GM23338 (cell line): ENCODE data around the gene DFFA. TPM values are rescaled to one million over a fixed set of nuclear protein-coding genes. Genes with fewer than 3 reads are reported as not detected.

ENCODE experiments used
- ATAC-seq: fragments of 200-7000 bp; cut with Tn5 transposase; 3 replicates; pipeline ENCODE4 v1.9.1; 2020
- DNase-seq: peaks from one replicate; pipeline ENCODE4 v3.0.0-alpha.2; 2015; ENCODE audit warnings: low spot score
- H2AFZ ChIP-seq: fragments of 200-600 bp; sonication (generic); 2 replicates; pipeline ENCODE4 v1.8.0; 2016; ENCODE audit warnings: antibody characterized with exemption, mild to moderate bottlenecking, moderate library complexity
- H3F3A ChIP-seq: fragments of 200-600 bp; sonication (generic); replicated peaks from 2 replicates; pipeline ENCODE4 v1.8.0; 2017; ENCODE audit warnings: antibody characterized with exemption, mixed run types, low read depth
- H3K27ac ChIP-seq: fragments of 200-600 bp; sonication (generic); 2 replicates; pipeline ENCODE4 v1.6.1; 2016; ENCODE audit warnings: low read depth
- H3K27me3 ChIP-seq: fragments of 200-600 bp; sonication (generic); 2 replicates; pipeline ENCODE4 v1.8.0; 2016; ENCODE audit warnings: mild to moderate bottlenecking, mixed run types, moderate library complexity; ENCODE audit not compliant: insufficient read depth
- H3K36me3 ChIP-seq: fragments of 200-600 bp; sonication (generic); 2 replicates; pipeline ENCODE4 v1.8.0; 2016; ENCODE audit warnings: mild to moderate bottlenecking; ENCODE audit not compliant: insufficient read depth
- H3K4me1 ChIP-seq: fragments of 200-600 bp; sonication (generic); 2 replicates; pipeline ENCODE4 v1.8.0; 2016; ENCODE audit warnings: mild to moderate bottlenecking, moderate library complexity; ENCODE audit not compliant: insufficient read depth
- H3K4me2 ChIP-seq: fragments of 200-600 bp; sonication (generic); 2 replicates; pipeline ENCODE4 v1.7.1; 2017; ENCODE audit warnings: mixed run types
- H3K4me3 ChIP-seq: fragments of 200-600 bp; sonication (generic); 2 replicates; pipeline ENCODE4 v1.6.1; 2016; ENCODE audit warnings: mixed run types
- H3K79me2 ChIP-seq: fragments of 200-600 bp; sonication (generic); replicated peaks from 2 replicates; pipeline ENCODE4 v1.8.0; 2017; ENCODE audit warnings: mild to moderate bottlenecking; ENCODE audit not compliant: insufficient read depth
- H3K9me2 ChIP-seq: fragments of 200-600 bp; sonication (generic); 2 replicates; pipeline ENCODE4 v1.8.0; 2017; ENCODE audit not compliant: insufficient read depth
- H4K20me1 ChIP-seq: fragments of 200-600 bp; sonication (generic); replicated peaks from 2 replicates; pipeline ENCODE4 v1.8.0; 2017; ENCODE audit warnings: mild to moderate bottlenecking; ENCODE audit not compliant: insufficient read depth
- H3K27ac Mint-ChIP-seq: 2 replicates; pipeline ENCODE4 v1.8.0; 2020; ENCODE audit warnings: inconsistent platforms, mild to moderate bottlenecking, moderate library complexity, mixed read lengths
- H3K27me3 Mint-ChIP-seq: 3 replicates; pipeline ENCODE4 v1.8.0; 2022; ENCODE audit warnings: low read depth, mild to moderate bottlenecking, moderate library complexity, mixed read lengths, inconsistent platforms; ENCODE audit not compliant: insufficient read depth, poor library complexity
- H3K36me3 Mint-ChIP-seq: 3 replicates; pipeline ENCODE4 v1.8.0; 2021; ENCODE audit warnings: low read depth, mild to moderate bottlenecking, inconsistent platforms, moderate library complexity, mixed read lengths
- H3K4me1 Mint-ChIP-seq: 3 replicates; pipeline ENCODE4 v1.8.0; 2020; ENCODE audit warnings: mild to moderate bottlenecking, inconsistent platforms, mixed read lengths
- H3K4me3 Mint-ChIP-seq: 3 replicates; pipeline ENCODE4 v1.8.0; 2021; ENCODE audit warnings: moderate library complexity, mild to moderate bottlenecking, inconsistent platforms, mixed read lengths
- H3K9me3 Mint-ChIP-seq: 3 replicates; pipeline ENCODE4 v1.8.0; 2020; ENCODE audit warnings: moderate library complexity, mild to moderate bottlenecking, inconsistent platforms, mixed read lengths
- CREB1 ChIP-seq: fragments of 250-450 bp; sonication (Bioruptor Pico); IDR thresholded peaks from 2 replicates; pipeline ENCODE4 v1.5.0; 2020; ENCODE audit warnings: low read depth, mild to moderate bottlenecking, moderate library complexity
- EZH2 ChIP-seq: fragments of 200-600 bp; sonication (generic); IDR thresholded peaks from one replicate; pipeline ENCODE4 v1.8.0; 2017; ENCODE audit warnings: antibody characterized with exemption, mild to moderate bottlenecking, low read depth; ENCODE audit not compliant: unreplicated experiment
- EZH2phosphoT487 ChIP-seq: fragments of 200-600 bp; sonication (generic); IDR thresholded peaks from one replicate; pipeline ENCODE4 v1.8.1; 2018; ENCODE audit warnings: antibody characterized with exemption; ENCODE audit not compliant: unreplicated experiment
- JUNB ChIP-seq: IDR thresholded peaks from one replicate; pipeline ENCODE4 v1.6.1; 2016; ENCODE audit warnings: antibody characterized with exemption; ENCODE audit not compliant: unreplicated experiment
- NANOG ChIP-seq: IDR thresholded peaks from 2 replicates; pipeline ENCODE4 v1.6.1; 2016; ENCODE audit warnings: antibody characterized with exemption, borderline replicate concordance
- POLR2AphosphoS5 ChIP-seq: IDR thresholded peaks from 2 replicates; pipeline ENCODE4 v1.6.1; 2016; ENCODE audit warnings: antibody characterized with exemption, low read depth
- STAT1 ChIP-seq: IDR thresholded peaks from one replicate; pipeline ENCODE4 v1.6.1; 2016; ENCODE audit warnings: antibody characterized with exemption; ENCODE audit not compliant: unreplicated experiment
- ZNF114 ChIP-seq: fragments of 250-450 bp; sonication (Bioruptor Pico); IDR thresholded peaks from 2 replicates; pipeline ENCODE4 v1.5.0; 2020; ENCODE audit warnings: mild to moderate bottlenecking, moderate library complexity
- ZNF331 ChIP-seq: fragments of 250-450 bp; sonication (Bioruptor Pico); IDR thresholded peaks from 2 replicates; pipeline ENCODE4 v1.5.0; 2020; ENCODE audit warnings: low read depth, mild to moderate bottlenecking, moderate library complexity
- ZNF462 ChIP-seq: fragments of 250-450 bp; sonication (Bioruptor Pico); IDR thresholded peaks from 2 replicates; pipeline ENCODE4 v1.5.0; 2020; ENCODE audit warnings: mild to moderate bottlenecking, moderate library complexity
- polyA plus RNA-seq: library from polyadenylated mRNA; unstranded; fragments of >200 nt; fragmentation: Nextera tagmentation; extraction: Ambion mirVana; gene quantifications from 2 replicates; pipeline ENCODE4 v1.2.1, GENCODE V29; 2016
- total RNA-seq: library from RNA; depleted of rRNA; stranded (reverse); fragments of >200 nt; shearing (Covaris generic); gene quantifications from 2 replicates; pipeline ENCODE4 v1.2.3, GENCODE V29; 2014
- TF ChIP-seq, protein P1 (sequence below): IDR thresholded peaks from one replicate; pipeline ENCODE4 v1.6.1; 2018; ENCODE audit warnings: antibody characterized with exemption; ENCODE audit not compliant: unreplicated experiment
- TF ChIP-seq, protein P2 (sequence below): IDR thresholded peaks from 2 replicates; pipeline ENCODE4 v1.6.1; 2016; ENCODE audit warnings: antibody characterized with exemption
- TF ChIP-seq, protein P3 (sequence below), 2 experiments: fragments of 200-600 bp in 1 of 2; sonication (generic) in 1 of 2; conservative IDR thresholded peaks; 2 replicates each; pipeline versions ENCODE4 v1.5.1 to v1.6.1; 2016 to 2017; ENCODE audit warnings: antibody characterized with exemption in 2 of 2, low read depth in 2 of 2, mild to moderate bottlenecking in 2 of 2, moderate library complexity in 1 of 2

The DFFA gene
- total and polyA plus RNA-seq, 2 experiments from 2014 or later, result 65.2 to 82.0 TPM

- no peaks in the 10 kb centered on the region for H3K4me1 ChIP-seq
- Mint-ChIP-seq H3K27ac (no peak overlapping the region), H3K4me1 (peaks cover 11% of the 10 kb centered on the region; the same call in 2 of the 3 replicates), H3K36me3 (no peaks in the 10 kb centered on the region), H3K27me3 (peaks cover 12% of the 10 kb centered on the region), H3K9me3 (no peaks in the 10 kb centered on the region), H3K4me3 (no peak overlapping the region; the same call in 2 of the 3 replicates)
- H4K20me1 ChIP-seq, result no peaks in the 10 kb centered on the region; the same call in 1 of the 2 replicates
- H3K4me3 ChIP-seq, result no peak overlapping the region
- ATAC-seq (no peak), DNase-seq (no peak)
- H3K9me2 ChIP-seq, result no peaks in the 10 kb centered on the region
- no peak overlapping the region for H3K4me2 ChIP-seq
- H2AFZ ChIP-seq, result no peak overlapping the region
- H3K27me3 ChIP-seq, result no peaks in the 10 kb centered on the region
- H3K36me3 ChIP-seq, result no peaks in the 10 kb centered on the region
- TF ChIP-seq EZH2 (no peak), NANOG (no peak), EZH2phosphoT487 (no peak), ZNF331 (no peak), ZNF114 (CRISPR knock-in tag) (no peak), POLR2AphosphoS5 (no peak), CREB1 (CRISPR knock-in tag) (no peak), ZNF462 (CRISPR knock-in tag) (no peak), STAT1 (no peak), JUNB (no peak)
- TF ChIP-seq, protein P1, sequence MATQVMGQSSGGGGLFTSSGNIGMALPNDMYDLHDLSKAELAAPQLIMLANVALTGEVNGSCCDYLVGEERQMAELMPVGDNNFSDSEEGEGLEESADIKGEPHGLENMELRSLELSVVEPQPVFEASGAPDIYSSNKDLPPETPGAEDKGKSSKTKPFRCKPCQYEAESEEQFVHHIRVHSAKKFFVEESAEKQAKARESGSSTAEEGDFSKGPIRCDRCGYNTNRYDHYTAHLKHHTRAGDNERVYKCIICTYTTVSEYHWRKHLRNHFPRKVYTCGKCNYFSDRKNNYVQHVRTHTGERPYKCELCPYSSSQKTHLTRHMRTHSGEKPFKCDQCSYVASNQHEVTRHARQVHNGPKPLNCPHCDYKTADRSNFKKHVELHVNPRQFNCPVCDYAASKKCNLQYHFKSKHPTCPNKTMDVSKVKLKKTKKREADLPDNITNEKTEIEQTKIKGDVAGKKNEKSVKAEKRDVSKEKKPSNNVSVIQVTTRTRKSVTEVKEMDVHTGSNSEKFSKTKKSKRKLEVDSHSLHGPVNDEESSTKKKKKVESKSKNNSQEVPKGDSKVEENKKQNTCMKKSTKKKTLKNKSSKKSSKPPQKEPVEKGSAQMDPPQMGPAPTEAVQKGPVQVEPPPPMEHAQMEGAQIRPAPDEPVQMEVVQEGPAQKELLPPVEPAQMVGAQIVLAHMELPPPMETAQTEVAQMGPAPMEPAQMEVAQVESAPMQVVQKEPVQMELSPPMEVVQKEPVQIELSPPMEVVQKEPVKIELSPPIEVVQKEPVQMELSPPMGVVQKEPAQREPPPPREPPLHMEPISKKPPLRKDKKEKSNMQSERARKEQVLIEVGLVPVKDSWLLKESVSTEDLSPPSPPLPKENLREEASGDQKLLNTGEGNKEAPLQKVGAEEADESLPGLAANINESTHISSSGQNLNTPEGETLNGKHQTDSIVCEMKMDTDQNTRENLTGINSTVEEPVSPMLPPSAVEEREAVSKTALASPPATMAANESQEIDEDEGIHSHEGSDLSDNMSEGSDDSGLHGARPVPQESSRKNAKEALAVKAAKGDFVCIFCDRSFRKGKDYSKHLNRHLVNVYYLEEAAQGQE, result no peak
- TF ChIP-seq, protein P2, sequence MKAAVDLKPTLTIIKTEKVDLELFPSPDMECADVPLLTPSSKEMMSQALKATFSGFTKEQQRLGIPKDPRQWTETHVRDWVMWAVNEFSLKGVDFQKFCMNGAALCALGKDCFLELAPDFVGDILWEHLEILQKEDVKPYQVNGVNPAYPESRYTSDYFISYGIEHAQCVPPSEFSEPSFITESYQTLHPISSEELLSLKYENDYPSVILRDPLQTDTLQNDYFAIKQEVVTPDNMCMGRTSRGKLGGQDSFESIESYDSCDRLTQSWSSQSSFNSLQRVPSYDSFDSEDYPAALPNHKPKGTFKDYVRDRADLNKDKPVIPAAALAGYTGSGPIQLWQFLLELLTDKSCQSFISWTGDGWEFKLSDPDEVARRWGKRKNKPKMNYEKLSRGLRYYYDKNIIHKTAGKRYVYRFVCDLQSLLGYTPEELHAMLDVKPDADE, result no peak
- TF ChIP-seq, protein P3, sequence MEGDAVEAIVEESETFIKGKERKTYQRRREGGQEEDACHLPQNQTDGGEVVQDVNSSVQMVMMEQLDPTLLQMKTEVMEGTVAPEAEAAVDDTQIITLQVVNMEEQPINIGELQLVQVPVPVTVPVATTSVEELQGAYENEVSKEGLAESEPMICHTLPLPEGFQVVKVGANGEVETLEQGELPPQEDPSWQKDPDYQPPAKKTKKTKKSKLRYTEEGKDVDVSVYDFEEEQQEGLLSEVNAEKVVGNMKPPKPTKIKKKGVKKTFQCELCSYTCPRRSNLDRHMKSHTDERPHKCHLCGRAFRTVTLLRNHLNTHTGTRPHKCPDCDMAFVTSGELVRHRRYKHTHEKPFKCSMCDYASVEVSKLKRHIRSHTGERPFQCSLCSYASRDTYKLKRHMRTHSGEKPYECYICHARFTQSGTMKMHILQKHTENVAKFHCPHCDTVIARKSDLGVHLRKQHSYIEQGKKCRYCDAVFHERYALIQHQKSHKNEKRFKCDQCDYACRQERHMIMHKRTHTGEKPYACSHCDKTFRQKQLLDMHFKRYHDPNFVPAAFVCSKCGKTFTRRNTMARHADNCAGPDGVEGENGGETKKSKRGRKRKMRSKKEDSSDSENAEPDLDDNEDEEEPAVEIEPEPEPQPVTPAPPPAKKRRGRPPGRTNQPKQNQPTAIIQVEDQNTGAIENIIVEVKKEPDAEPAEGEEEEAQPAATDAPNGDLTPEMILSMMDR (conservative IDR thresholded peaks at IDR 0.05; ENCODE audit: low read depth in 2 of 2), result no peak
- H3F3A ChIP-seq, result peaks cover 9% of the 10 kb centered on the region
- no peaks in the 10 kb centered on the region; the same call in 1 of the 2 replicates for H3K79me2 ChIP-seq
- H3K27ac ChIP-seq, result no peak overlapping the region
Measured at GRCh38 chr1:10432910-10433700, 39.2 kb downstream of the DFFA start.
